GM13976 (cell line): ENCODE measurements around the gene LEPROT.
"Not testable (repeated sequence)": the region's sequence is repeated elsewhere in the genome, so short reads cannot be mapped to it uniquely, and the experiment has no call there.

Source experiments
- DNase-seq: peaks from one replicate; pipeline ENCODE4 v3.0.0; 2012; ENCODE audit warnings: low spot score
- CTCF ChIP-seq: IDR thresholded peaks from 2 replicates; pipeline ENCODE4 v1.5.1; 2012; ENCODE audit warnings: borderline replicate concordance, mild to moderate bottlenecking; ENCODE audit not compliant: insufficient read depth; ENCODE audit errors: extremely low read depth, missing control alignments, control extremely low read depth
- in situ Hi-C: fragments of 300-500 bp; cut with MboI; formaldehyde crosslinking; loops from one replicate; pipeline ENCODE4 v1.12.0; 2022; ENCODE audit warnings: low sequenced_read_pairs, mixed read lengths, inconsistent platforms; ENCODE audit not compliant: unreplicated experiment

The LEPROT gene

GRCh38 chr1:65420590-65421350 is at the start of gene LEPROT, which contains the start of gene LEPR:
TSS of gene LEPROT (plus strand) at chr1:65420668. CDS start at chr1:65420725, 57 bp downstream.
TSS of gene LEPR (plus strand) at chr1:65420668. CDS start at chr1:65565566, 144,898 bp downstream.
- in situ Hi-C loops: loop anchor here (25.0 kb wide), 1 partner anchor 817 kb away; no protein-coding TSS in a partner anchor
- TF ChIP-seq CTCF: no peak
- no peak for DNase-seq

GRCh38 chr1:65371544-65371943 is 48.9 kb upstream of the LEPROT start:
- in situ Hi-C loops: no loop called here
- no peak for DNase-seq
- no peak for TF ChIP-seq CTCF

- no peak for TF ChIP-seq CTCF
- DNase-seq: no peak
- in situ Hi-C loops: no loop called here
These were observed 47.9 kb upstream of the LEPROT start for GRCh38 chr1:65372557-65372956.

- in situ Hi-C loops: no loop called here
- no peak for DNase-seq
- TF ChIP-seq CTCF: no peak
These were observed 42.8 kb upstream of the LEPROT start for GRCh38 chr1:65377496-65378246.

GRCh38 chr1:65378247-65378946 is 42.1 kb upstream of the LEPROT start:
- DNase-seq: no peak
- in situ Hi-C loops: no loop called here
- TF ChIP-seq CTCF: no peak

GRCh38 chr1:65384426-65384825 is 36.0 kb upstream of the LEPROT start:
- in situ Hi-C loops, DNase-seq: not testable (repeated sequence)
